Activated CD4-positive, alpha-beta T cell treated with anti-CD3 and anti-CD28 coated beads for 36 hours (primary cell): ENCODE measurements around the gene NEURL1B. TPM values are rescaled to one million over a fixed set of nuclear protein-coding genes. Genes with fewer than 3 reads are reported as not detected.

Experiments used
- ATAC-seq: fragments of 200-7000 bp; cut with Tn5 transposase; one replicate; pipeline ENCODE4 v1.10.0; 2021; ENCODE audit warnings: mild to moderate bottlenecking, moderate library complexity
- CTCF ChIA-PET: fragments of 350-600 bp; sonication (Branson Sonifier 250); formaldehyde crosslinking; loops from one replicate; lab custom pipeline; 2021; ENCODE audit warnings: antibody characterized with exemption; lab: Charles Lee
- POLR2A ChIA-PET: fragments of 350-600 bp; sonication (Branson Sonifier 250); formaldehyde crosslinking; loops from one replicate; lab custom pipeline; 2021; ENCODE audit warnings: antibody characterized with exemption, inconsistent platforms; lab: Charles Lee
- DNase-seq: peaks from one replicate; pipeline ENCODE4 v3.0.0-alpha.2; 2020
- H3K27ac Mint-ChIP-seq: one replicate; pipeline ENCODE4 v1.8.0; 2021; ENCODE audit warnings: mixed read lengths
- H3K27me3 Mint-ChIP-seq: one replicate; pipeline ENCODE4 v1.8.0; 2021; ENCODE audit warnings: mixed read lengths
- H3K36me3 Mint-ChIP-seq: one replicate; pipeline ENCODE4 v1.8.0; 2021; ENCODE audit warnings: low read depth, mixed read lengths
- H3K4me1 Mint-ChIP-seq: one replicate; pipeline ENCODE4 v1.8.0; 2021; ENCODE audit warnings: mixed read lengths
- H3K4me3 Mint-ChIP-seq: one replicate; pipeline ENCODE4 v1.8.0; 2021; ENCODE audit warnings: mild to moderate bottlenecking, moderate library complexity, mixed read lengths
- H3K9me3 Mint-ChIP-seq: one replicate; pipeline ENCODE4 v1.8.0; 2021; ENCODE audit warnings: low read depth, mixed read lengths
- intact Hi-C, 2 experiments: fragments of 100-400 bp; cut with DNase I in 1 of 2; cut with micrococcal nuclease in 1 of 2; formaldehyde crosslinking; loops; one replicate each; pipeline versions ENCODE4 v1.14.2 to v1.15.1; 2022 to 2024; cut with DNase I, micrococcal nuclease
- total RNA-seq, 2 experiments: library from RNA; stranded (reverse); gene quantifications; one replicate each; pipeline ENCODE4 v1.2.3, GENCODE V29; 2021

NEURL1B gene
- total RNA-seq, 2 experiments from 2014 or later = 0.16 to 0.19 TPM

- ChIA-PET CTCF (interaction anchor here (1.0 kb wide), 1 partner anchor 19 kb away, joined by 4 read pairs; no protein-coding TSS in a partner anchor), POLR2A (no interaction called here)
- intact Hi-C loops = no loop called here
- Mint-ChIP-seq H3K36me3 (no peaks in the 10 kb centered on the region), H3K4me1 (no peaks in the 10 kb centered on the region), H3K27me3 (peaks cover 25% of the 10 kb centered on the region), H3K9me3 (no peaks in the 10 kb centered on the region), H3K27ac (no peak overlapping the region), H3K4me3 (no peak overlapping the region)
- no peak for ATAC-seq
- no peak for DNase-seq
Measured at GRCh38 chr5:172637110-172637580, 3.9 kb upstream of the NEURL1B start.

GRCh38 chr5:172637740-172638139 lies 3.3 kb upstream of the NEURL1B start:
- intact Hi-C loops = no loop called here
- no peaks in the 10 kb centered on the region for H3K4me1 Mint-ChIP-seq
- ChIA-PET CTCF (interaction anchor here (1.0 kb wide), 1 partner anchor 19 kb away, joined by 4 read pairs; no protein-coding TSS in a partner anchor), POLR2A (no interaction called here)
- no peak overlapping the region for H3K4me3 Mint-ChIP-seq
- H3K27ac Mint-ChIP-seq = no peak overlapping the region
- H3K9me3 Mint-ChIP-seq = no peaks in the 10 kb centered on the region
- peaks cover 28% of the 10 kb centered on the region for H3K27me3 Mint-ChIP-seq
- DNase-seq (no peak), ATAC-seq (no peak)
- H3K36me3 Mint-ChIP-seq = no peaks in the 10 kb centered on the region

- Mint-ChIP-seq H3K4me1 (no peaks in the 10 kb centered on the region), H3K4me3 (no peak overlapping the region), H3K27me3 (peaks cover 32% of the 10 kb centered on the region), H3K36me3 (no peaks in the 10 kb centered on the region), H3K9me3 (no peaks in the 10 kb centered on the region), H3K27ac (no peak overlapping the region)
- ATAC-seq = no peak
- ChIA-PET CTCF (no interaction called here), POLR2A (no interaction called here)
- no peak for DNase-seq
- intact Hi-C loops = no loop called here
Measured at GRCh38 chr5:172638209-172638768, 2.8 kb upstream of the NEURL1B start.

GRCh38 chr5:172640139-172640538 lies 924 bp upstream of the NEURL1B start:
- Mint-ChIP-seq H3K27ac (no peak overlapping the region), H3K36me3 (no peaks in the 10 kb centered on the region), H3K4me1 (no peaks in the 10 kb centered on the region), H3K9me3 (no peaks in the 10 kb centered on the region), H3K27me3 (peaks cover 38% of the 10 kb centered on the region), H3K4me3 (no peak overlapping the region)
- intact Hi-C loops = loop anchor here in 1 of 2 experiments (2.0 to 5.0 kb wide), 2 partner anchors 57 to 163 kb away; no protein-coding TSS in a partner anchor
- no peak for ATAC-seq
- ChIA-PET POLR2A (no interaction called here), CTCF (interaction anchor here (0.6 kb wide), 1 partner anchor 203 kb away, joined by 3 read pairs; no protein-coding TSS in a partner anchor)
- DNase-seq = no peak

GRCh38 chr5:172641359-172642050 lies 442 bp downstream of the NEURL1B start:
- Mint-ChIP-seq H3K9me3 (no peaks in the 10 kb centered on the region), H3K4me1 (no peaks in the 10 kb centered on the region), H3K27ac (no peak overlapping the region), H3K4me3 (no peak overlapping the region), H3K36me3 (no peaks in the 10 kb centered on the region), H3K27me3 (peaks cover 38% of the 10 kb centered on the region)
- intact Hi-C loops = loop anchor here in 1 of 2 experiments (1.0 to 5.0 kb wide), 3 partner anchors 43 to 164 kb away; no protein-coding TSS in a partner anchor
- no peak for ATAC-seq
- ChIA-PET POLR2A (interaction anchor here (0.7 kb wide), 1 partner anchor 317 kb away, joined by 3 read pairs; no protein-coding TSS in a partner anchor), CTCF (no interaction called here)
- DNase-seq = peak; percentile 13

- Mint-ChIP-seq H3K9me3 (no peaks in the 10 kb centered on the region), H3K4me3 (no peak overlapping the region), H3K36me3 (no peaks in the 10 kb centered on the region), H3K27me3 (peaks cover 38% of the 10 kb centered on the region), H3K4me1 (no peaks in the 10 kb centered on the region), H3K27ac (no peak overlapping the region)
- ATAC-seq = no peak
- intact Hi-C loops = loop anchor here in 1 of 2 experiments (5.0 kb wide), 1 partner anchor 165 kb away; no protein-coding TSS in a partner anchor
- DNase-seq = no peak
- ChIA-PET POLR2A (interaction anchor here (0.7 kb wide), 1 partner anchor 316 kb away, joined by 3 read pairs; no protein-coding TSS in a partner anchor), CTCF (interaction anchor here (1.3 kb wide), 1 partner anchor 8 kb away, joined by 3 read pairs; no protein-coding TSS in a partner anchor)
Measured at GRCh38 chr5:172642051-172642409, 967 bp downstream of the NEURL1B start.

GRCh38 chr5:172642486-172642885 lies 1.4 kb downstream of the NEURL1B start:
- ChIA-PET CTCF (interaction anchor here (1.3 kb wide), 1 partner anchor 9 kb away, joined by 3 read pairs; no protein-coding TSS in a partner anchor), POLR2A (no interaction called here)
- ATAC-seq (no peak), DNase-seq (no peak)
- intact Hi-C loops = loop anchor here in 1 of 2 experiments (5.0 kb wide), 1 partner anchor 165 kb away; no protein-coding TSS in a partner anchor
- Mint-ChIP-seq H3K27ac (no peak overlapping the region), H3K4me3 (no peak overlapping the region), H3K4me1 (no peaks in the 10 kb centered on the region), H3K9me3 (no peaks in the 10 kb centered on the region), H3K36me3 (no peaks in the 10 kb centered on the region), H3K27me3 (peaks cover 37% of the 10 kb centered on the region)

- H3K9me3 Mint-ChIP-seq = no peaks in the 10 kb centered on the region
Measured at GRCh38 chr5:172642926-172643871, 2.1 kb downstream of the NEURL1B start.

GRCh38 chr5:172644266-172644665 lies 3.2 kb downstream of the NEURL1B start:
- Mint-ChIP-seq H3K27me3 (peaks cover 25% of the 10 kb centered on the region), H3K4me1 (no peaks in the 10 kb centered on the region), H3K36me3 (no peaks in the 10 kb centered on the region), H3K4me3 (no peak overlapping the region), H3K27ac (no peak overlapping the region), H3K9me3 (no peaks in the 10 kb centered on the region)
- no peak for DNase-seq
- ATAC-seq = no peak
- ChIA-PET CTCF (interaction anchor here (0.7 to 1.7 kb wide), 3 partner anchors 43 to 604 kb away, joined by 5 to 7 read pairs (median 5); no protein-coding TSS in a partner anchor), POLR2A (no interaction called here)
- intact Hi-C loops = loop anchor here in 1 of 2 experiments (5.0 kb wide), 1 partner anchor 167 kb away; no protein-coding TSS in a partner anchor

More at GRCh38 chr5:172642926-172643871, 2.1 kb downstream of the NEURL1B start:
- intact Hi-C loops = loop anchor here in 1 of 2 experiments (5.0 kb wide), 1 partner anchor 166 kb away; no protein-coding TSS in a partner anchor
- Mint-ChIP-seq H3K4me1 (no peaks in the 10 kb centered on the region), H3K36me3 (no peaks in the 10 kb centered on the region), H3K27ac (no peak overlapping the region), H3K4me3 (no peak overlapping the region), H3K27me3 (peaks cover 33% of the 10 kb centered on the region)
- ATAC-seq (no peak), DNase-seq (no peak)
- ChIA-PET POLR2A (no interaction called here), CTCF (interaction anchor here (0.7 to 1.7 kb wide), 3 partner anchors 10 to 603 kb away, joined by 3 to 7 read pairs (median 5); no protein-coding TSS in a partner anchor)

GRCh38 chr5:172644711-172645110 lies 3.6 kb downstream of the NEURL1B start:
- CTCF ChIA-PET = interaction anchor here (1.2 to 1.7 kb wide), 2 partner anchors 43 to 54 kb away, joined by 5 to 7 read pairs; no protein-coding TSS in a partner anchor

More at GRCh38 chr5:172644711-172645110, 3.6 kb downstream of the NEURL1B start:
- Mint-ChIP-seq H3K4me1 (no peaks in the 10 kb centered on the region), H3K9me3 (no peaks in the 10 kb centered on the region), H3K4me3 (no peak overlapping the region), H3K27me3 (peaks cover 23% of the 10 kb centered on the region), H3K36me3 (no peaks in the 10 kb centered on the region), H3K27ac (no peak overlapping the region)
- DNase-seq = no peak
- no peak for ATAC-seq
- POLR2A ChIA-PET = no interaction called here
- intact Hi-C loops = loop anchor here in 1 of 2 experiments (5.0 kb wide), 1 partner anchor 167 kb away; no protein-coding TSS in a partner anchor
